Upper lobe of right lung (tissue), 1 donor: ENCODE results near the gene HBS1L. TPM values are rescaled to one million over a fixed set of nuclear protein-coding genes. Genes with fewer than 3 reads are reported as not detected.

Experiments used
- ATAC-seq: fragments of 200-7000 bp; cut with Tn5 transposase; one replicate; pipeline ENCODE4 v1.9.1; 2020; ENCODE audit warnings: mild to moderate bottlenecking, moderate library complexity
- DNase-seq: peaks from one replicate; pipeline ENCODE4 v3.0.0-alpha.2; 2020
- H3K27ac ChIP-seq: fragments of 200-600 bp; one replicate; pipeline ENCODE4 v1.8.0; 2022
- H3K27me3 ChIP-seq: fragments of 200-600 bp; one replicate; pipeline ENCODE4 v1.8.0; 2022; ENCODE audit warnings: mild to moderate bottlenecking
- H3K36me3 ChIP-seq: fragments of 200-600 bp; one replicate; pipeline ENCODE4 v1.8.0; 2022
- H3K4me1 ChIP-seq: fragments of 200-600 bp; one replicate; pipeline ENCODE4 v1.8.0; 2022
- H3K4me3 ChIP-seq: fragments of 200-600 bp; one replicate; pipeline ENCODE4 v1.8.0; 2022; ENCODE audit warnings: mild to moderate bottlenecking
- H3K9me3 ChIP-seq: fragments of 200-600 bp; one replicate; pipeline ENCODE4 v1.8.0; 2022
- intact Hi-C: fragments of 100-400 bp; cut with DNase I; formaldehyde crosslinking; loops from one replicate; pipeline ENCODE4 v1.11.0; 2022
- total RNA-seq: library from RNA; stranded (reverse); fragmentation: NEBNext Ultra II Directional; extraction: Animal tissue kit (Norgen Biotek cat#: 25700); gene quantifications from one replicate; pipeline ENCODE4 v1.2.1, GENCODE V29; 2021
- TF ChIP-seq, protein P1 (sequence below): fragments of 200-600 bp; IDR thresholded peaks from one replicate; pipeline ENCODE4 v1.8.0; 2022; ENCODE audit warnings: antibody characterized with exemption
- donor health status: DM: no; HTN: yes; CAD: no; lungs with severe emphysema.

The HBS1L gene
- total RNA-seq, 1 donor from 2014 or later: 48.2 TPM

DNA sequence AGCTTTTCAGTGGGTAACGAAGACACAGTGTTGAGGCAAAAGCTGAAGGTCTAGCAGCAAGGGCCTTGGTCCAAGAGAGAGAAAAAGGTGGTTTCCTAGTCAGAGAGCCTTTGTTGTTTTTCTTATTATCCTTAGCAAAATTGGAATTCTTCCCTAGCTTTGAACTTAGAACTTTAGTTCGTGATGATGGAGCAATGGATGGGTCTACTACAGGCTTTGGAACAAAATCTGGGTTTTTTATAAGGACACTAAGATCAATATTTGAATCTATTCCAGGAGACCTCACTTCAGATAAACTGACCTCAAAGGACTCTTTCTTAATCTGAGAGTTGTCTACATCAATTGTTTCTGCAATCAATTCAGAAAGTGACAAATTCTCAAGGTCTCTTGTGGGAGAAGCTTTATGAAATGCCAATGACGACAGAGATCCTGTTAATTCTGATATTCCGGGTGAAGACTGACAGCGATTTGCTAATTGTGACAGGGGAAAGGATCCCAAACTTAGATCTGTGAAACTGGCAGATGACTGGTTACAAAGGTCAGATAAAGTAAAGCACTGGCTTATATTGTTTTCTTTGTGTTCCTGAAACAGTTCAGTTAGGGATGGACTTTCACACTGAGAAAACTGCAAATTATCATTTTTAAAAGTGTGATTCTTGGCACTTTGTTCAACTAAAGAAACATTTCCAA, 17.7 kb downstream of the HBS1L start:
- no peaks in the 10 kb centered on the region for H3K9me3 ChIP-seq
- H3K27me3 ChIP-seq: no peaks in the 10 kb centered on the region
- TF ChIP-seq, protein P1, sequence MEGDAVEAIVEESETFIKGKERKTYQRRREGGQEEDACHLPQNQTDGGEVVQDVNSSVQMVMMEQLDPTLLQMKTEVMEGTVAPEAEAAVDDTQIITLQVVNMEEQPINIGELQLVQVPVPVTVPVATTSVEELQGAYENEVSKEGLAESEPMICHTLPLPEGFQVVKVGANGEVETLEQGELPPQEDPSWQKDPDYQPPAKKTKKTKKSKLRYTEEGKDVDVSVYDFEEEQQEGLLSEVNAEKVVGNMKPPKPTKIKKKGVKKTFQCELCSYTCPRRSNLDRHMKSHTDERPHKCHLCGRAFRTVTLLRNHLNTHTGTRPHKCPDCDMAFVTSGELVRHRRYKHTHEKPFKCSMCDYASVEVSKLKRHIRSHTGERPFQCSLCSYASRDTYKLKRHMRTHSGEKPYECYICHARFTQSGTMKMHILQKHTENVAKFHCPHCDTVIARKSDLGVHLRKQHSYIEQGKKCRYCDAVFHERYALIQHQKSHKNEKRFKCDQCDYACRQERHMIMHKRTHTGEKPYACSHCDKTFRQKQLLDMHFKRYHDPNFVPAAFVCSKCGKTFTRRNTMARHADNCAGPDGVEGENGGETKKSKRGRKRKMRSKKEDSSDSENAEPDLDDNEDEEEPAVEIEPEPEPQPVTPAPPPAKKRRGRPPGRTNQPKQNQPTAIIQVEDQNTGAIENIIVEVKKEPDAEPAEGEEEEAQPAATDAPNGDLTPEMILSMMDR: no peak
- H3K36me3 ChIP-seq: peaks cover 55% of the 10 kb centered on the region
- no peaks in the 10 kb centered on the region for H3K4me1 ChIP-seq
- H3K27ac ChIP-seq: no peak overlapping the region
- ATAC-seq (no peak), DNase-seq (no peak)
- H3K4me3 ChIP-seq: no peak overlapping the region
- intact Hi-C loops: no loop called here

DNA sequence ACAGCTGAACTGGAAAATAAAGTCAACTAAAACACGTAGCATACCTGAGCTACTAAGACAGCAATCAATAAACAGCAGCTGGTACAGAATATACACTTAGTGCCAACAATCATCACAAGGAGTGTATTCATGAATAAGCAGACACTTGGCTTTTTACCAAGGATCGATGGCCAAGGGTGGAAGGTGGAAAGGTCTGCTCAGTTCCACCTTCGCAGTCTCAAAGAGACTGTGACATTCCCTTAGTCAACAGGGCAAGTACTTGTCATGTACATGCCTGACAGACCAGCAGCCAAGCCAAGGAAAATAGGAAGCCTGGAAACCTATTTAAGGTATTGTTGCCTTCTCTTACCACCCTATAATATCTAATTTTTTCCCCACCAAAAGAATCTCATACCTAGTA, 21.4 kb downstream of the HBS1L start:
- no peak overlapping the region for H3K4me3 ChIP-seq
- TF ChIP-seq, protein P1: no peak
- intact Hi-C loops: no loop called here
- no peak for ATAC-seq
- peaks cover 51% of the 10 kb centered on the region for H3K36me3 ChIP-seq
- H3K27ac ChIP-seq: no peak overlapping the region
- no peak for DNase-seq
- no peaks in the 10 kb centered on the region for H3K9me3 ChIP-seq
- H3K4me1 ChIP-seq: no peaks in the 10 kb centered on the region
- no peaks in the 10 kb centered on the region for H3K27me3 ChIP-seq

DNA sequence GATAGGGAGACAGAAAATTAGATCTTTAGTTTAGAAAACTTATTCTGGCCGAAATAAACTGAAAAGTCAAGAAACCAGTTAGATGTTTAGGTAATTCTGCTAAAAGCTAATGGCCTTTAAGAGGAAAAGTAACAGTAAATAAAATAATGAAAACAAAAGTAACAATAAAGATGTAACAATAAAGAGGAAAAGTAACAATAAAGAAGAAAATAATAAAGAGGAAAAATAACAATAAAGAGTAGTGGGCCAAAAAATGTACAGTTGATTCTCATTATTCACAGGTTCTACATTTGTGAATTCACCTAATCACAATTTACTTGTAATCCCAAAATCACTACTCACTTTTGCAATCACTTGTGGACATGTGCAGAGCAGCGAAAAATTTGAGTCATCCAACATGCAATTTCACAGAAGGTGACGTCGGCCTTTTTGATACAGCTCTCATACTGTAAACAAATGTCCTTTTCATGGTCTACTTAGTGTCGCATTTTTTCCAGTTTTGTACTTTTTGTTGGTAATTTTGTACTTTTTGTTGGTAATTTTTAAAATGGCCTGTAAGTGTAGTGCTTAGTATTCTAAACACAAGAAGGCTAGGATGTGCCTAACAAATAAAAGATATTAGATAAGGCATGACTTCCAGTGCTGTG, 24.0 kb downstream of the HBS1L start:
- ATAC-seq: no peak

DNA sequence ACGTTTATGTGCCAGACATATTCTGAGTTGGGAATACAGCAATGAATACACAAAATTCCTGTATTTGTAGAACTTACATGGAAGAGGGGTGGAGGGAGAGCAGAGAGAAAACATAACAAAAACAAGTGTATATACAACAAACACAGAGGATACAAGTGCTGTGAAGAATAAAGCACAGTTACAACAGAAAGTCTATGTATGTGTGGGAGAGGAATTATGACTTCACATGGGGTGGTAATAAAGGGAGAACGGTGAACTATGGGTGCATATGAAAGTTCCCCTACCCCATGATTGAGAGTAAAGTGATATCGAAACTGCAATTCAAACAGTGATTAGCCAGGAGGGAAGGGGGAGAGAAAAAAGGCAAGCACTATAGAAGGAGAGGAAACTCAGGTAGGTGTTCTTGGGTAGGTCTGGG, 24.6 kb downstream of the HBS1L start:
- intact Hi-C loops: no loop called here
- no peak for DNase-seq
- TF ChIP-seq, protein P1: no peak
- Histone ChIP-seq H3K4me3 (no peak overlapping the region), H3K9me3 (no peaks in the 10 kb centered on the region), H3K27ac (no peak overlapping the region), H3K36me3 (peaks cover 39% of the 10 kb centered on the region), H3K27me3 (no peaks in the 10 kb centered on the region), H3K4me1 (no peaks in the 10 kb centered on the region)
- ATAC-seq: no peak

More for the DNA sequence above, 24.0 kb downstream of the HBS1L start:
- H3K27me3 ChIP-seq: no peaks in the 10 kb centered on the region
- H3K36me3 ChIP-seq: peaks cover 39% of the 10 kb centered on the region
- TF ChIP-seq, protein P1: no peak
- H3K4me1 ChIP-seq: no peaks in the 10 kb centered on the region
- H3K9me3 ChIP-seq: no peaks in the 10 kb centered on the region
- intact Hi-C loops: no loop called here
- H3K4me3 ChIP-seq: no peak overlapping the region
- H3K27ac ChIP-seq: no peak overlapping the region
- no peak for DNase-seq

DNA sequence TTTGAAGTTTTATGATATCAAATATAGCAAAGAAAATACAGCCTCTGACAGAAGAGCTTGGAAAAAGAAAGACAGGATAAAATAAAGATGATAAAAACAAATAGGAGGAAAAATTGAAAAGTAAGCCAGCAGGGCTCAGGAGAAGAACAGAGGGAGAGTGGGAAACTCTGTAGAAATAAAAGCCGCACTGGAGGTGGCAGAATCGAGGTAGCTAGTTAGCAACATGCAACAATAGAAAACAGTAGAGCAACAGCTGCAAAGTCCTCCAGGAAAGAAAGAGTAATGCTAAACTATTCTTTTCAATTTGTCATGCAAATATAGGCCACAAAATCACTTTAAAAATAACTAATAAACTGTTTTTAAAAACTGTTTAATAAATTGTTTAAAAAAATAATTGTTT, 28.8 kb downstream of the HBS1L start:
- ATAC-seq: no peak
- H3K27ac ChIP-seq: no peak overlapping the region

More for the DNA sequence above, 28.8 kb downstream of the HBS1L start:
- TF ChIP-seq, protein P1: no peak
- Histone ChIP-seq H3K36me3 (peaks cover 18% of the 10 kb centered on the region), H3K4me3 (no peak overlapping the region), H3K4me1 (no peaks in the 10 kb centered on the region), H3K9me3 (no peaks in the 10 kb centered on the region), H3K27me3 (no peaks in the 10 kb centered on the region)
- DNase-seq: no peak
- intact Hi-C loops: no loop called here
